Astrocyte of the spinal cord (primary cell): ENCODE measurements around the gene GJA1.

Experiments used
- DNase-seq: peaks from one replicate; pipeline ENCODE4 v3.0.0; 2011; ENCODE audit warnings: low read depth, low spot score
- H3K4me3 ChIP-seq: 2 replicates; pipeline ENCODE4 v1.5.1; 2011; ENCODE audit warnings: low read depth, mild to moderate bottlenecking, low read length, moderate library complexity
- in situ Hi-C: cut with HindIII; loops from 2 replicates; pipeline ENCODE4 v1.10.0; 2017; ENCODE audit warnings: low sequenced_read_pairs
- TF ChIP-seq, protein P1 (sequence below): IDR thresholded peaks from 2 replicates; pipeline ENCODE4 v1.5.1; 2012; ENCODE audit warnings: low read depth, mild to moderate bottlenecking, low read length, inconsistent platforms

GJA1 gene

DNA sequence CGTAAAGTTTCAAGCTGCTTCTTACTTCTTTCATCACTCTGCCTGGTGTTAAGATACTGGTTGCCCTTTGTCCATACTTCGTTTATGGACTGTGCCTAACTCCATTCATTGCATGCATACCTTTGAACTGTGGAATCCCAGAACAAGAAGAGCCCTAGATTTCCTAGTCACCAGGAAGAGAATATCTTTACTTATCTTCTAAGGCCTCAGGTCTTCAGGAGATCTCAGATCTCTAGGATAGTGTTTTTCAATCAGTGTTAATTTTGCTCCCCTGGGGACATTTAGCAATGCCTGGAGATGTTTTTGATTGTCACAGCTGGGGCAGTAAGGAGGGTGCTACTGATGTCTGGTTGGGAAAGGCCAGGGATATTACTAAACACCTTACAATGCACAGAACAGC lies 35.5 kb upstream of the GJA1 start:
- DNase-seq = no peak
- H3K4me3 ChIP-seq = no peak overlapping the region
- TF ChIP-seq, protein P1, sequence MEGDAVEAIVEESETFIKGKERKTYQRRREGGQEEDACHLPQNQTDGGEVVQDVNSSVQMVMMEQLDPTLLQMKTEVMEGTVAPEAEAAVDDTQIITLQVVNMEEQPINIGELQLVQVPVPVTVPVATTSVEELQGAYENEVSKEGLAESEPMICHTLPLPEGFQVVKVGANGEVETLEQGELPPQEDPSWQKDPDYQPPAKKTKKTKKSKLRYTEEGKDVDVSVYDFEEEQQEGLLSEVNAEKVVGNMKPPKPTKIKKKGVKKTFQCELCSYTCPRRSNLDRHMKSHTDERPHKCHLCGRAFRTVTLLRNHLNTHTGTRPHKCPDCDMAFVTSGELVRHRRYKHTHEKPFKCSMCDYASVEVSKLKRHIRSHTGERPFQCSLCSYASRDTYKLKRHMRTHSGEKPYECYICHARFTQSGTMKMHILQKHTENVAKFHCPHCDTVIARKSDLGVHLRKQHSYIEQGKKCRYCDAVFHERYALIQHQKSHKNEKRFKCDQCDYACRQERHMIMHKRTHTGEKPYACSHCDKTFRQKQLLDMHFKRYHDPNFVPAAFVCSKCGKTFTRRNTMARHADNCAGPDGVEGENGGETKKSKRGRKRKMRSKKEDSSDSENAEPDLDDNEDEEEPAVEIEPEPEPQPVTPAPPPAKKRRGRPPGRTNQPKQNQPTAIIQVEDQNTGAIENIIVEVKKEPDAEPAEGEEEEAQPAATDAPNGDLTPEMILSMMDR = no peak
- in situ Hi-C loops = no loop called here

DNA sequence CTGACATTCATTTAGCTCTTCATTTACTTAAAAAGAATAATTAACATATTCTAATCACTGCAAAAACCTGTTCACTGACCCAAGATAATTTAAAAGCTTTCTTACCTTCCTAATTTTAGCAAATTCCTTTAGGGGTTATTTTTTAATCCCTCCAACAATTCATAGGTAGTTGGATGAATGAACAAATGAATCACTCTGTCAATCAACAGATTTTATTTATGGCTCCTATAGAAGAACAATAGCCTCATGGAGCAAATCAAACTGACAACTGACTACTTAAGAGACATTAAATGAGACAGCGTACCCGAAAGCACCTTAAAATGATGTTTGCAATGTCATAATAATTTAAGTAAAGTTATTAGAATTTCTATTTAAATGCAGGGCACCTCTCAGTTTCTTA lies 31.5 kb upstream of the GJA1 start:
- H3K4me3 ChIP-seq = no peak overlapping the region
- DNase-seq = no peak
- in situ Hi-C loops = no loop called here
- TF ChIP-seq, protein P1 = no peak

DNA sequence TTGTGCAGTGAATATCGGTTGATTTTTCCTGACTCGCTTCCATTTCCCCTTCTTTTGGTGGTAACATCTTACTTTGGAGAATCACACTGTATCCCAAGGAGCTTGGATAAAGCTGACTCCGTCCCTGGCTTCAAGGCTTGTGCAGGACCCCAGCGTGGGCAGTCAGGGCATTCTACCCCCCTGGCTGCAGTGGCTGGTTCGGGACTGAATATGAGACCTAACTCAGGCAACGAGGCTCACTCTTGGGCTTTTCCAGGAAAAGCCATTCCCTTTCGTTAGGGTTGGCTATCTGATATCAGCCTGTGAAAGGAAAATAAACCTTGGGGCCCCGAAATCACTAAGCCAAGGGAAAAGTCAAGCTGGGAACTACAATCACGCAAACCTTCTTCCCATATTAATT lies 30.1 kb upstream of the GJA1 start:
- in situ Hi-C loops = no loop called here
- TF ChIP-seq, protein P1 = no peak
- no peak for DNase-seq
- H3K4me3 ChIP-seq = no peak overlapping the region

DNA sequence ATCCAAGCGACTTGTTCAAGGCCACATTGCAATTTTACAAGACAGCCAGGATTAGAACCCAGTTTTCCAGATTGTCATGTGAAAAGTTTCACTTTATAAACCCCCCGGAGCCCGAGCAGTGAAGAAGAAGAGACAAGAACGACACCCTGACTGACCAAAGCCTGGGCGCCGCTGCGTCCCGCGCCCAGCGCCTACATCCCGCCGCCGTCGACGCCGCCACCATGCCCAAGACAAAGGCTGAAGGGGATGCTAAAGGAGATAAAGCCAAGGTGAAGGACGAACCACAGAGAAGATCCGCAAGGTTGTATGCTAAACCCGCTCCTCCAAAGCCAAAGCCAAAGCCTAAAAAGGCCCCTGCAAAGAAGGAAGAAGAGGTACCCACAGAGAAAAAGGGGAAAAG lies 27.1 kb upstream of the GJA1 start:
- DNase-seq = no peak
- TF ChIP-seq, protein P1 = no peak
- no peak overlapping the region for H3K4me3 ChIP-seq
- in situ Hi-C loops = no loop called here

DNA sequence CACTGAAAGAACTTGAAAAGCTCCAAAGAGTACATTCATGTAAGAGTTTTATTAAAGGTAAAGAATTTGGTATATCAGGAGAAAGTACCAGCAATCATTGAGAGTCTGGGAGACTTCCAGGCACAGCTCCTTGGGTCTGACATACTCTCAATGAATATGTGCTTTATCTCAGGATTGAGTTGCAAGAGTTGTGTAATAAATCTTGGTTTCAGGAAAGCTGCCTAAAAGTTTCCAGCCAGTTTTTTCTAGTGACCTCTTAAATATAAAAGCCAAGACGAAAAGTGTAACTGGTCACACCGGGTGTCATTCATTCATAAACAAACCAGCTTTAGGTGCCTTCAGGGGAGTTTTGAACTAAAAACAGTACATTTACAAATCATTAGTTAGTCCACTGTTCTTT lies 21.6 kb upstream of the GJA1 start:
- in situ Hi-C loops = no loop called here
- no peak overlapping the region for H3K4me3 ChIP-seq
- TF ChIP-seq, protein P1 = no peak
- DNase-seq = no peak

DNA sequence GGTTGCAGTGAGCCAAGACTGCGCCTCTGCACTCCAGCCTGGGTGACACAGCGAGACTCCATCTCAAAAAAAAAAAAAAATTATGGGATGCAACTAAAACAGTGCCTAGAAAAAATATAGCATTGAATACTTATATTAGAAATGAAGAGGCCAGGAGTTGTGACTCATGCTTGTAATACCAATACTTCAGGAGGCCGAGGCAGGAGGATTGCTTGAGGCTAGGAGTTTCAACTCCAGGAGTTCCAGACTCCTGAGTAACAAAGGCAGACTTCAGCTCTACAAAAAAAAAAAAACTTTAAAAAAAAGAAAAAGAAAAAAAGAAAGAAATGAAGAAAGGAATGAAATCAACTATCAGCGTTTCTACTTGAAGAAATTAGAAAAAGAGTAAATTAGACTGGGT lies 17.1 kb upstream of the GJA1 start:
- no peak for DNase-seq
- TF ChIP-seq, protein P1 = no peak
- H3K4me3 ChIP-seq = no peak overlapping the region
- in situ Hi-C loops = no loop called here

DNA sequence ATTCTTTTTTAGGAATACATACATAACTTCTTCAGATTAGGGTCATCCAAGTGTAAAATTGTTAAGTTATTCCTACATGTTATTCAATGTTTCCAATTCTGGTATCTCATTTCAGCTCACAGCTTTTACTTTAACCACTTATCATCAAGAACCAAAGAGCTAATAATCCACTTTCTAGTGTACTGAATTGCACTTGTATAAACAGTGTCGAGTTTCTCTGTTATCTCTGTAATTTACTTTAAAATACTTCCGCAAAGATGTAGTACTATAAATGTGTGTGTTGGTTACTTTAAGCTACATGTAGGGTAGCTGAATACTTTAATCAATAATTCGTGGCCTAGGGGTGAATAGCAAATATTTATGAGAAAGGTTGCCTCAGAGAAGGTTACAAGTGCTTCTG lies 8.8 kb upstream of the GJA1 start:
- TF ChIP-seq, protein P1 = no peak
- no peak for DNase-seq
- in situ Hi-C loops = no loop called here
- H3K4me3 ChIP-seq = no peak overlapping the region
